Measurements from ENCODE around the gene DOC2B. TPM values are rescaled to one million over a fixed set of nuclear protein-coding genes. Genes with fewer than 3 reads are reported as not detected.

The DOC2B gene
- total RNA-seq, 2 experiments from 2014 or later: 0.08 to 0.34 TPM

GRCh38 chr17:145671-146541, 35.5 kb downstream of the DOC2B start:
- H3K4me1 ChIP-seq (ENCODE audit: insufficient read depth, low read length): peaks cover 5% of the 10 kb centered on the region
- no peak overlapping the region for H3K27ac Mint-ChIP-seq
- no peaks in the 10 kb centered on the region for H3K27me3 ChIP-seq (ENCODE audit: control insufficient read depth in 1 of 2, insufficient read depth in 2 of 2, low read length in 2 of 2)
- intact Hi-C loops (cut with DNase I, micrococcal nuclease): loop anchor here (2.0 kb wide), 5 partner anchors 241 to 853 kb away; partner anchors contain the start of gene TIMM22 (in 1 of the 2)
- no peaks in the 10 kb centered on the region for H3K9me3 Mint-ChIP-seq
- no peaks in the 10 kb centered on the region for H3K4me1 Mint-ChIP-seq (ENCODE audit: low read depth)
- no peak for ATAC-seq (ENCODE audit: poor library complexity)
- POLR2A ChIA-PET: no interaction called here
- H3K4me3 ChIP-seq (ENCODE audit: low read length): no peak overlapping the region
- CTCF ChIA-PET: no interaction called here
- TF ChIP-seq CTCF (IDR thresholded peaks at IDR 0.05): no peak
- H3K4me3 Mint-ChIP-seq: no peak overlapping the region
- no peaks in the 10 kb centered on the region for H3K36me3 Mint-ChIP-seq (ENCODE audit: low read depth)
- no peaks in the 10 kb centered on the region for H3K9me3 ChIP-seq (ENCODE audit: control insufficient read depth in 1 of 2, insufficient read depth in 1 of 2, low read length in 2 of 2)
- peak in 1 of 14 experiments; percentile 30 for DNase-seq
- H3K36me3 ChIP-seq (ENCODE audit: insufficient read depth, low read length): no peaks in the 10 kb centered on the region
- no peak overlapping the region for H3K27ac ChIP-seq (ENCODE audit: low read depth in 1 of 2, low read length in 2 of 2)
- no peaks in the 10 kb centered on the region for H3K27me3 Mint-ChIP-seq

GRCh38 chr17:144936-145670, 36.3 kb downstream of the DOC2B start:
- Mint-ChIP-seq H3K36me3 (ENCODE audit: low read depth) (no peaks in the 10 kb centered on the region), H3K27ac (no peak overlapping the region), H3K4me1 (ENCODE audit: low read depth) (no peaks in the 10 kb centered on the region), H3K9me3 (no peaks in the 10 kb centered on the region), H3K4me3 (no peak overlapping the region), H3K27me3 (no peaks in the 10 kb centered on the region)
- Histone ChIP-seq H3K4me1 (ENCODE audit: insufficient read depth, low read length) (peaks cover 5% of the 10 kb centered on the region), H3K27me3 (ENCODE audit: control insufficient read depth in 1 of 2, insufficient read depth in 2 of 2, low read length in 2 of 2) (no peaks in the 10 kb centered on the region), H3K27ac (ENCODE audit: low read depth in 1 of 2, low read length in 2 of 2) (no peak overlapping the region), H3K9me3 (ENCODE audit: control insufficient read depth in 1 of 2, insufficient read depth in 1 of 2, low read length in 2 of 2) (no peaks in the 10 kb centered on the region), H3K4me3 (ENCODE audit: low read length) (no peak overlapping the region), H3K36me3 (ENCODE audit: insufficient read depth, low read length) (no peaks in the 10 kb centered on the region)
- ChIA-PET POLR2A (no interaction called here), CTCF (interaction anchor here (0.7 kb wide), 1 partner anchor 608 kb away, joined by 3 read pairs; no protein-coding TSS in a partner anchor)
- DNase-seq: peak in 1 of 14 experiments; percentile 12
- no peak for TF ChIP-seq CTCF (IDR thresholded peaks at IDR 0.05)
- intact Hi-C loops (cut with DNase I, micrococcal nuclease): loop anchor here (2.0 kb wide), 5 partner anchors 242 to 854 kb away; partner anchors contain the start of gene TIMM22 (in 1 of the 2)
- no peak for ATAC-seq (ENCODE audit: poor library complexity)

- Histone ChIP-seq H3K27ac (ENCODE audit: low read depth in 1 of 2, low read length in 2 of 2) (no peak overlapping the region), H3K4me3 (ENCODE audit: low read length) (no peak overlapping the region), H3K27me3 (ENCODE audit: control insufficient read depth in 1 of 2, insufficient read depth in 2 of 2, low read length in 2 of 2) (no peaks in the 10 kb centered on the region), H3K36me3 (ENCODE audit: insufficient read depth, low read length) (no peaks in the 10 kb centered on the region), H3K9me3 (ENCODE audit: control insufficient read depth in 1 of 2, insufficient read depth in 1 of 2, low read length in 2 of 2) (no peaks in the 10 kb centered on the region), H3K4me1 (ENCODE audit: insufficient read depth, low read length) (peaks cover 5% of the 10 kb centered on the region)
- peak; percentile 97 for ATAC-seq (ENCODE audit: poor library complexity)
- intact Hi-C loops (cut with DNase I, micrococcal nuclease): loop anchor here (2.0 kb wide), 6 partner anchors 243 to 913 kb away; partner anchors contain the start of gene TIMM22 (in 1 of the 2)
- no peak overlapping the region for H3K4me3 Mint-ChIP-seq
- no peak overlapping the region for H3K27ac Mint-ChIP-seq
- ChIA-PET CTCF (no interaction called here), POLR2A (no interaction called here)
- H3K9me3 Mint-ChIP-seq: no peaks in the 10 kb centered on the region
- DNase-seq: peak; percentile 69 to 92 (median 84)
- no peaks in the 10 kb centered on the region for H3K27me3 Mint-ChIP-seq
- TF ChIP-seq CTCF (IDR thresholded peaks at IDR 0.05): peak; percentile 86
- no peaks in the 10 kb centered on the region for H3K36me3 Mint-ChIP-seq (ENCODE audit: low read depth)
- no peaks in the 10 kb centered on the region for H3K4me1 Mint-ChIP-seq (ENCODE audit: low read depth)
Observed at GRCh38 chr17:143785-144281, 37.6 kb downstream of the DOC2B start.
